IPS-18a (cell line): Measurements from ENCODE around the gene GNA14.

ENCODE experiments used
- H3K27ac ChIP-seq: one replicate; pipeline ENCODE4 v1.5.1; 2013; ENCODE audit warnings: low read length
- H3K27me3 ChIP-seq: one replicate; pipeline ENCODE4 v1.6.1; 2013; ENCODE audit warnings: mild to moderate bottlenecking, low read length; ENCODE audit not compliant: control insufficient read depth, insufficient read depth
- H3K36me3 ChIP-seq: one replicate; pipeline ENCODE4 v1.6.1; 2013; ENCODE audit warnings: low read depth, low read length; ENCODE audit not compliant: control insufficient read depth
- H3K4me1 ChIP-seq: one replicate; pipeline ENCODE4 v1.6.1; 2013; ENCODE audit warnings: low read depth, low read length; ENCODE audit not compliant: control insufficient read depth
- H3K4me3 ChIP-seq: one replicate; pipeline ENCODE4 v1.5.1; 2013; ENCODE audit warnings: low read length
- H3K9ac ChIP-seq: one replicate; pipeline ENCODE4 v1.6.1; 2013; ENCODE audit warnings: mild to moderate bottlenecking, low read length, moderate library complexity
- H3K9me3 ChIP-seq: one replicate; pipeline ENCODE4 v1.6.1; 2013; ENCODE audit warnings: low read depth, low read length; ENCODE audit not compliant: control insufficient read depth

Gene GNA14

GRCh38 chr9:77375956-77376532, 272.1 kb downstream of the GNA14 start:
- H3K27me3 ChIP-seq: no peaks in the 10 kb centered on the region
- no peak overlapping the region for H3K4me3 ChIP-seq
- no peaks in the 10 kb centered on the region for H3K9me3 ChIP-seq
- peaks cover 4% of the 10 kb centered on the region for H3K36me3 ChIP-seq
- peaks cover 5% of the 10 kb centered on the region for H3K4me1 ChIP-seq
- no peak overlapping the region for H3K9ac ChIP-seq
- H3K27ac ChIP-seq: no peak overlapping the region

DNA sequence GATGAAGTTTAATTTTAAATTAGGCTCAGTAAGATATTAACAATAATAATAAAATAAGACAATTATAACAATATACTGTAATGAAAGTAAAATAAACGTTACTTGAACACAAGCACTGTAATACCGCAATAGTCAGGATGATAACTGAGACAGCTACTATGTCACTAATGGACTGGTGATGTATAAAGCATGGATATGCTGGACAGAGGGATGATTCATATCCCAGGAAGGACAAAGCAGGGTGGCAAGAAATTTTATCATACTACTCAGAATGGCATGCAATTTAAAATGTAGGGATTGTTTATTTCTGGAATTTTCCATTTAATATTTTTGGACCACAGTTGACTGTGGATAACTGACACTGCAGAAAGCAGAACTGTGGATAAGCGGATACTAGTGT, 273.9 kb downstream of the GNA14 start:
- H3K9ac ChIP-seq: no peak overlapping the region
- no peak overlapping the region for H3K27ac ChIP-seq
- H3K36me3 ChIP-seq: peaks cover 18% of the 10 kb centered on the region
- no peaks in the 10 kb centered on the region for H3K27me3 ChIP-seq
- H3K4me3 ChIP-seq: no peak overlapping the region
- H3K4me1 ChIP-seq: peaks cover 5% of the 10 kb centered on the region
- H3K9me3 ChIP-seq: no peaks in the 10 kb centered on the region
